HG02623 (cell line): Measurements from ENCODE around the gene CHST8.

ENCODE experiments used
- ATAC-seq: cut with Tn5 transposase; IDR thresholded peaks from one replicate; pipeline ENCODE4 v1.9.1; 2021; ENCODE audit warnings: moderate library complexity; ENCODE audit not compliant: unreplicated experiment

CHST8 gene

GRCh38 chr19:33706631-33707030 lies 84.9 kb downstream of the CHST8 start:
- ATAC-seq: no peak

GRCh38 chr19:33712268-33712667 lies 90.5 kb downstream of the CHST8 start:
- ATAC-seq: no peak

GRCh38 chr19:33713194-33713593 lies 91.4 kb downstream of the CHST8 start:
- ATAC-seq: no peak

GRCh38 chr19:33714149-33714548 lies 92.4 kb downstream of the CHST8 start:
- no peak for ATAC-seq

GRCh38 chr19:33715462-33715861 lies 93.7 kb downstream of the CHST8 start:
- ATAC-seq: no peak

GRCh38 chr19:33717878-33718277 lies 96.1 kb downstream of the CHST8 start:
- no peak for ATAC-seq

- ATAC-seq: no peak
Measured at GRCh38 chr19:33718651-33719254, 97.0 kb downstream of the CHST8 start.

- ATAC-seq: no peak
Measured at GRCh38 chr19:33719366-33720154, 97.8 kb downstream of the CHST8 start.

GRCh38 chr19:33720155-33720493 lies 98.4 kb downstream of the CHST8 start:
- no peak for ATAC-seq

GRCh38 chr19:33720691-33721682 lies 99.2 kb downstream of the CHST8 start:
- no peak for ATAC-seq

- no peak for ATAC-seq
Measured at GRCh38 chr19:33721735-33722297, 100.1 kb downstream of the CHST8 start.

GRCh38 chr19:33722456-33723239 lies 100.9 kb downstream of the CHST8 start:
- ATAC-seq: no peak

GRCh38 chr19:33723512-33723911 lies 101.8 kb downstream of the CHST8 start:
- ATAC-seq: no peak

- no peak for ATAC-seq
Measured at GRCh38 chr19:33724021-33724720, 102.4 kb downstream of the CHST8 start.

GRCh38 chr19:33724721-33725060 lies 102.9 kb downstream of the CHST8 start:
- no peak for ATAC-seq

- no peak for ATAC-seq
Measured at GRCh38 chr19:33725567-33725966, 103.8 kb downstream of the CHST8 start.

- ATAC-seq: no peak
Measured at GRCh38 chr19:33726756-33727155, 105.0 kb downstream of the CHST8 start.

- ATAC-seq: no peak
Measured at GRCh38 chr19:33727331-33727998, 105.7 kb downstream of the CHST8 start.

- ATAC-seq: no peak
Measured at GRCh38 chr19:33728141-33728540, 106.4 kb downstream of the CHST8 start.
